GF-D8 (cell line): ENCODE data around the gene SLC2A1.

Source experiments
- DNase-seq: peaks from one replicate; lab custom pipeline; 2025; lab: John Stamatoyannopoulos, UW

Gene SLC2A1

GRCh38 chr1:42958488-42959319, at the start of gene SLC2A1:
Gene SLC2A1, minus strand, starts transcription at chr1:42958868. Its CDS starts 217 bp downstream, at chr1:42958651.
- DNase-seq: peak; percentile 78

GRCh38 chr1:43007377-43008114, 48.9 kb upstream of the SLC2A1 start:
- no peak for DNase-seq

- DNase-seq: no peak
Measured at GRCh38 chr1:43005460-43006361, 47.0 kb upstream of the SLC2A1 start.

GRCh38 chr1:43004587-43005459, 46.2 kb upstream of the SLC2A1 start:
- DNase-seq: no peak

- no peak for DNase-seq
Measured at GRCh38 chr1:43002766-43003165, 44.1 kb upstream of the SLC2A1 start.

- DNase-seq: no peak
Measured at GRCh38 chr1:43002116-43002515, 43.4 kb upstream of the SLC2A1 start.

- no peak for DNase-seq
Measured at GRCh38 chr1:43001434-43001833, 42.8 kb upstream of the SLC2A1 start.

GRCh38 chr1:43000271-43000670, 41.6 kb upstream of the SLC2A1 start:
- no peak for DNase-seq

GRCh38 chr1:42999308-42999707, 40.6 kb upstream of the SLC2A1 start:
- DNase-seq: no peak

GRCh38 chr1:42998386-42998785, 39.7 kb upstream of the SLC2A1 start:
- DNase-seq: no peak

- DNase-seq: no peak
Measured at GRCh38 chr1:42996384-42996970, 37.8 kb upstream of the SLC2A1 start.

- DNase-seq: peak; percentile 68
Measured at GRCh38 chr1:42993502-42994136, 35.0 kb upstream of the SLC2A1 start.

- no peak for DNase-seq
Measured at GRCh38 chr1:42992054-42992571, 33.4 kb upstream of the SLC2A1 start.

- DNase-seq: no peak
Measured at GRCh38 chr1:42990757-42991346, 32.2 kb upstream of the SLC2A1 start.

GRCh38 chr1:42983693-42984092, 25.0 kb upstream of the SLC2A1 start:
- DNase-seq: no peak

- DNase-seq: no peak
Measured at GRCh38 chr1:42983253-42983652, 24.6 kb upstream of the SLC2A1 start.

GRCh38 chr1:42982641-42983040, 24.0 kb upstream of the SLC2A1 start:
- DNase-seq: no peak

- DNase-seq: no peak
Measured at GRCh38 chr1:42981871-42982270, 23.2 kb upstream of the SLC2A1 start.

GRCh38 chr1:42981255-42981805, 22.7 kb upstream of the SLC2A1 start:
- DNase-seq: no peak
